Fibroblast of skin of right biceps (primary cell): ENCODE measurements around the gene PCBP3.
"Not testable (repeated sequence)": the region's sequence is repeated elsewhere in the genome, so short reads cannot be mapped to it uniquely, and the experiment has no call there.

Experiments
- DNase-seq: peaks from one replicate; pipeline ENCODE4 v3.0.0-alpha.2; 2013

PCBP3 gene

GRCh38 chr21:45643021-45643980, at the start of gene PCBP3:
Gene PCBP3 (plus strand): TSS chr21:45643725. CDS start chr21:45850086, 206,361 bp downstream.
- peak; percentile 96 for DNase-seq

- DNase-seq = no peak
These were observed 48.6 kb upstream of the PCBP3 start for GRCh38 chr21:45594721-45595489.

GRCh38 chr21:45595574-45596295, 47.8 kb upstream of the PCBP3 start:
- DNase-seq = no peak

- DNase-seq = peak; percentile 35
These were observed 46.7 kb upstream of the PCBP3 start for GRCh38 chr21:45596704-45597318.

- no peak for DNase-seq
These were observed 45.4 kb upstream of the PCBP3 start for GRCh38 chr21:45598109-45598508.

- DNase-seq = no peak
These were observed 44.9 kb upstream of the PCBP3 start for GRCh38 chr21:45598666-45599065.

- DNase-seq = no peak
These were observed 44.4 kb upstream of the PCBP3 start for GRCh38 chr21:45599146-45599581.

GRCh38 chr21:45600248-45600647, 43.3 kb upstream of the PCBP3 start:
- DNase-seq = no peak

GRCh38 chr21:45601551-45601950, 42.0 kb upstream of the PCBP3 start:
- no peak for DNase-seq

- no peak for DNase-seq
These were observed 41.4 kb upstream of the PCBP3 start for GRCh38 chr21:45602106-45602505.

GRCh38 chr21:45603481-45603880, 40.0 kb upstream of the PCBP3 start:
- no peak for DNase-seq

- not testable (repeated sequence) for DNase-seq
These were observed 38.8 kb upstream of the PCBP3 start for GRCh38 chr21:45604681-45605080.

- peak; percentile 36 for DNase-seq
These were observed 36.3 kb upstream of the PCBP3 start for GRCh38 chr21:45607021-45607908.

- DNase-seq = no peak
These were observed 35.6 kb upstream of the PCBP3 start for GRCh38 chr21:45607909-45608295.

- DNase-seq = not testable (repeated sequence)
These were observed 34.6 kb upstream of the PCBP3 start for GRCh38 chr21:45608747-45609470.

- DNase-seq = not testable (repeated sequence)
These were observed 33.9 kb upstream of the PCBP3 start for GRCh38 chr21:45609616-45610015.

GRCh38 chr21:45611296-45611695, 32.2 kb upstream of the PCBP3 start:
- DNase-seq = no peak

GRCh38 chr21:45611939-45612664, 31.4 kb upstream of the PCBP3 start:
- DNase-seq = peak; percentile 43

GRCh38 chr21:45612665-45613019, 30.9 kb upstream of the PCBP3 start:
- DNase-seq = not testable (repeated sequence)

- no peak for DNase-seq
These were observed 30.1 kb upstream of the PCBP3 start for GRCh38 chr21:45613396-45613795.
